H1 (cell line): Measurements from ENCODE around the gene MBD3L3. TPM values are rescaled to one million over a fixed set of nuclear protein-coding genes. Genes with fewer than 3 reads are reported as not detected.
"Not testable (repeated sequence)": the region's sequence is repeated elsewhere in the genome, so short reads cannot be mapped to it uniquely, and the experiment has no call there.

ENCODE experiments used
- CTCF ChIA-PET: fragments of 300-600 bp; sonication (Branson Sonifier 250); formaldehyde crosslinking; loops from one replicate; lab custom pipeline; 2021; ENCODE audit not compliant: partially characterized antibody; lab: Charles Lee
- POLR2A ChIA-PET: fragments of 300-600 bp; sonication (Branson Sonifier 250); formaldehyde crosslinking; loops from one replicate; lab custom pipeline; 2021; ENCODE audit warnings: inconsistent platforms; ENCODE audit not compliant: partially characterized antibody; lab: Charles Lee
- DNase-seq, 2 experiments: peaks; one replicate each; pipeline versions ENCODE4 v3.0.0 to v3.0.0-alpha.2; 2010 to 2022; ENCODE audit warnings: low spot score in 2 of 2, low read depth in 1 of 2, mixed read lengths in 1 of 2
- FAIRE-seq: peaks from 2 replicates; lab custom pipeline; 2011; peaks lifted over from hg19 to GRCh38; lab: Jason Lieb, UNC
- H2AFZ ChIP-seq: 2 replicates; pipeline ENCODE4 v1.8.1; 2012; ENCODE audit warnings: low read length, inconsistent platforms
- H2AK5ac ChIP-seq: 2 replicates; pipeline ENCODE4 v1.6.1; 2013; ENCODE audit warnings: low read depth, low read length
- H2BK120ac ChIP-seq: replicated peaks from 2 replicates; pipeline ENCODE3; 2013; ENCODE audit warnings: low read depth, low read length, inconsistent platforms
- H2BK12ac ChIP-seq: 2 replicates; pipeline ENCODE4 v1.6.1; 2013; ENCODE audit warnings: low read depth, low read length
- H2BK15ac ChIP-seq: 2 replicates; pipeline ENCODE4 v1.6.1; 2013; ENCODE audit warnings: low read length
- H2BK20ac ChIP-seq: 2 replicates; pipeline ENCODE4 v1.6.1; 2013; ENCODE audit warnings: low read length
- H2BK5ac ChIP-seq: 2 replicates; pipeline ENCODE4 v1.6.1; 2013; ENCODE audit warnings: low read depth, low read length
- H3K14ac ChIP-seq: 2 replicates; pipeline ENCODE4 v1.6.1; 2013; ENCODE audit warnings: inconsistent platforms; ENCODE audit not compliant: insufficient read length
- H3K18ac ChIP-seq: 2 replicates; pipeline ENCODE4 v1.6.1; 2013; ENCODE audit warnings: low read length; ENCODE audit errors: extremely low read depth
- H3K23ac ChIP-seq: 2 replicates; pipeline ENCODE4 v1.6.1; 2013; ENCODE audit warnings: inconsistent platforms; ENCODE audit not compliant: insufficient read length
- H3K23me2 ChIP-seq: 2 replicates; pipeline ENCODE4 v1.6.1; 2013; ENCODE audit warnings: low read depth, low read length
- H3K27ac ChIP-seq: 2 replicates; pipeline ENCODE4 v1.6.1; 2011; ENCODE audit warnings: low read depth, low read length, inconsistent platforms
- H3K27me3 ChIP-seq, 4 experiments: replicated peaks in 1 of 4; 1 replicate in 1 of 4; 2 replicates in 3 of 4; pipeline versions ENCODE4 v1.6.1 to v1.8.1; 2011 to 2013; ENCODE audit warnings: low read length in 3 of 4, mild to moderate bottlenecking in 3 of 4, inconsistent platforms in 2 of 4, mixed read lengths in 2 of 4, moderate library complexity in 1 of 4; ENCODE audit not compliant: control insufficient read depth in 3 of 4, insufficient read depth in 3 of 4; ENCODE audit errors: extremely low read depth in 1 of 4
- H3K36me3 ChIP-seq, 4 experiments: 2 replicates each; pipeline versions ENCODE4 v1.6.1 to v1.8.1; 2011 to 2013; ENCODE audit warnings: mild to moderate bottlenecking in 4 of 4, low read length in 3 of 4, moderate library complexity in 2 of 4, control low read depth in 1 of 4, inconsistent platforms in 1 of 4; ENCODE audit not compliant: insufficient read depth in 4 of 4, control insufficient read depth in 2 of 4
- H3K4ac ChIP-seq: replicated peaks from 2 replicates; pipeline ENCODE3; 2013; ENCODE audit warnings: low read length, low read depth, mixed read lengths, inconsistent platforms; ENCODE audit not compliant: insufficient read length
- H3K4me1 ChIP-seq, 4 experiments: replicated peaks in 1 of 4; 1 replicate in 1 of 4; 2 replicates in 3 of 4; pipeline versions ENCODE4 v1.6.1 to v1.8.1; 2011 to 2013; ENCODE audit warnings: low read length in 3 of 4, inconsistent platforms in 2 of 4, mixed read lengths in 1 of 4; ENCODE audit not compliant: insufficient read depth in 4 of 4, control insufficient read depth in 3 of 4
- H3K4me2 ChIP-seq, 2 experiments: 2 replicates each; pipeline versions ENCODE4 v1.6.1 to v1.8.1; 2011 to 2013; ENCODE audit warnings: low read depth in 2 of 2, low read length in 2 of 2, control low read depth in 1 of 2, inconsistent platforms in 1 of 2, mild to moderate bottlenecking in 1 of 2; ENCODE audit not compliant: insufficient read depth in 1 of 2
- H3K4me3 ChIP-seq, 4 experiments: fragments of 200-600, 300-600 bp in 1 of 4; sonication (generic), shearing (Covaris generic), sonication (Bioruptor Twin) in 1 of 4; 2 replicates each; pipeline versions ENCODE4 v1.5.1 to v1.8.1; 2011 to 2016; ENCODE audit warnings: low read length in 4 of 4, low read depth in 3 of 4, control low read depth in 2 of 4, inconsistent platforms in 2 of 4, mild to moderate bottlenecking in 2 of 4, mixed read lengths in 1 of 4, moderate library complexity in 1 of 4; ENCODE audit not compliant: insufficient read depth in 2 of 4; ENCODE audit errors: extremely low read depth in 1 of 4
- H3K56ac ChIP-seq: replicated peaks from 2 replicates; pipeline ENCODE3; 2013; ENCODE audit warnings: low read depth, mild to moderate bottlenecking, mixed read lengths, low read length, inconsistent platforms; ENCODE audit not compliant: insufficient read length
- H3K79me1 ChIP-seq: 2 replicates; pipeline ENCODE4 v1.6.1; 2013; ENCODE audit warnings: low read depth, low read length, control low read depth
- H3K79me2 ChIP-seq, 2 experiments: 2 replicates each; pipeline versions ENCODE4 v1.6.1 to v1.8.1; 2012 to 2013; ENCODE audit warnings: low read length in 2 of 2, mild to moderate bottlenecking in 2 of 2, inconsistent platforms in 1 of 2; ENCODE audit not compliant: insufficient read depth in 2 of 2, control insufficient read depth in 1 of 2
- H3K9ac ChIP-seq, 4 experiments: replicated peaks in 1 of 4; 1 replicate in 1 of 4; 2 replicates in 3 of 4; pipeline versions ENCODE4 v1.6.1 to v1.8.1; 2011 to 2013; ENCODE audit warnings: low read depth in 3 of 4, low read length in 3 of 4, control low read depth in 2 of 4, mild to moderate bottlenecking in 2 of 4, moderate library complexity in 2 of 4, inconsistent platforms in 1 of 4; ENCODE audit errors: extremely low read depth in 1 of 4
- H3K9me3 ChIP-seq, 2 experiments: 2 replicates each; pipeline versions ENCODE4 v1.6.1 to v1.8.1; 2012 to 2013; ENCODE audit warnings: mild to moderate bottlenecking in 2 of 2, moderate library complexity in 2 of 2, control low read depth in 1 of 2, inconsistent platforms in 1 of 2, low read depth in 1 of 2, low read length in 1 of 2, mixed read lengths in 1 of 2; ENCODE audit not compliant: insufficient read depth in 2 of 2
- H4K20me1 ChIP-seq, 2 experiments: replicated peaks in 1 of 2; 2 replicates each; pipeline versions ENCODE3 to v1.8.1; 2011 to 2013; ENCODE audit warnings: inconsistent platforms in 2 of 2, low read length in 2 of 2, mild to moderate bottlenecking in 1 of 2; ENCODE audit not compliant: insufficient read depth in 2 of 2, control insufficient read depth in 1 of 2
- H4K5ac ChIP-seq: 2 replicates; pipeline ENCODE4 v1.6.1; 2013; ENCODE audit warnings: low read length, low read depth, mixed read lengths, inconsistent platforms; ENCODE audit not compliant: insufficient read length
- H4K8ac ChIP-seq: 2 replicates; pipeline ENCODE4 v1.8.0; 2013; ENCODE audit warnings: mild to moderate bottlenecking, moderate library complexity, low read length, inconsistent platforms; ENCODE audit not compliant: insufficient read depth; ENCODE audit errors: extremely low read depth
- H4K91ac ChIP-seq: replicated peaks from 2 replicates; pipeline ENCODE3; 2013; ENCODE audit warnings: low read length, mixed read lengths, inconsistent platforms; ENCODE audit not compliant: insufficient read length
- WGBS, 2 experiments: shearing (Covaris generic) in 1 of 2; methylation state at CpG; one replicate each; pipeline versions ENCODE4 v1.1.6 to v1.1.7; 2013 to 2015; ENCODE audit warnings: low lambda C conversion rate in 2 of 2, mixed read lengths in 2 of 2, inconsistent platforms in 1 of 2, low coverage in 1 of 2, missing lambda C conversion rate in 1 of 2; ENCODE audit not compliant: insufficient replicate concordance in 2 of 2, insufficient coverage in 1 of 2, insufficient read length in 1 of 2; ENCODE audit errors: extremely low coverage in 1 of 2, missing lambda C conversion rate in 1 of 2; 5-methylcytosine and 5-hydroxymethylcytosine counted together
- long read RNA-seq, 2 experiments: library from RNA in 1 of 2; library from capped mRNA in 1 of 2; stranded (forward); transcript quantifications; one replicate each; pipeline ENCODE4 v2.0.0, GENCODE V29; 2021; ENCODE audit warnings: inconsistent platforms in 1 of 2
- polyA minus RNA-seq, 3 experiments: library from RNA; depleted of rRNA, polyadenylated mRNA; stranded (reverse); fragments of >200 nt; gene quantifications; 1 replicate in 2 of 3; 2 replicates in 1 of 3; pipeline ENCODE4 v1.2.3, GENCODE V29; 2011
- polyA plus RNA-seq, 7 experiments: library from polyadenylated mRNA; depleted of rRNA in 3 of 7; stranded (reverse) in 5 of 7; unstranded in 2 of 7; fragments of >200 nt in 5 of 7; fragments of 200-250 nt in 2 of 7; gene quantifications; 1 replicate in 5 of 7; 2 replicates in 1 of 7; 4 replicates in 1 of 7; pipeline versions ENCODE4 v1.2.1 to v1.2.3, GENCODE V29; 2011 to 2013; ENCODE audit warnings: missing spikeins in 2 of 7, mixed read lengths in 2 of 7
- total RNA-seq: library from RNA; stranded (reverse); fragmentation: NEBNext Ultra II Directional; extraction: Animal tissue kit (Norgen Biotek cat#: 25700); gene quantifications from 2 replicates; pipeline ENCODE4 v1.2.1, GENCODE V29; 2021

MBD3L3 gene
- total RNA-seq, result not detected in 2 replicates
- polyA plus RNA-seq (2011; rRNA removed), result not detected in 2 replicates
- polyA plus RNA-seq (2011; cell fraction: cytosol; rRNA removed), result not detected
- polyA plus RNA-seq (2011; cell fraction: nucleus; rRNA removed), result not detected
- polyA plus RNA-seq (2012, experiment 1 of 2), result not detected in 4 replicates
- not detected for polyA plus RNA-seq (2012, experiment 2 of 2)
- not detected for polyA plus RNA-seq (2013, experiment 1 of 2)
- not detected for polyA plus RNA-seq (2013, experiment 2 of 2)
- not detected in 2 replicates for polyA minus RNA-seq (2011; rRNA and poly(A)+ RNA removed)
- polyA minus RNA-seq (2011; cell fraction: cytosol; rRNA and poly(A)+ RNA removed), result not detected
- not detected for polyA minus RNA-seq (2011; cell fraction: nucleus; rRNA and poly(A)+ RNA removed)
- long read RNA-seq, experiment 1, result 0 reads
- long read RNA-seq, experiment 2, result 0 reads

GRCh38 chr19:7058576-7058975 lies at the start of gene MBD3L3:
Gene MBD3L3 (minus strand): TSS chr19:7058676. CDS start chr19:7058605, 71 bp downstream.
- H3K4me1 ChIP-seq, H4K20me1 ChIP-seq, H3K18ac ChIP-seq, H3K27me3 ChIP-seq, H2BK20ac ChIP-seq, H2AFZ ChIP-seq, H2BK12ac ChIP-seq, H3K23ac ChIP-seq, H4K91ac ChIP-seq, H4K8ac ChIP-seq, H3K14ac ChIP-seq, DNase-seq, H4K5ac ChIP-seq, H3K4me2 ChIP-seq, H2AK5ac ChIP-seq, H3K79me1 ChIP-seq, H2BK5ac ChIP-seq, FAIRE-seq, H3K4me3 ChIP-seq, H3K56ac ChIP-seq, H3K9me3 ChIP-seq, H3K4ac ChIP-seq, H3K23me2 ChIP-seq, H2BK120ac ChIP-seq, H2BK15ac ChIP-seq, H3K79me2 ChIP-seq, POLR2A ChIA-PET, H3K9ac ChIP-seq, H3K36me3 ChIP-seq, H3K27ac ChIP-seq, CTCF ChIA-PET: not testable (repeated sequence)
- no CpG with 5 or more reads among the region's 8 CpGs for WGBS, 2 experiments
